Fibroblast of lung (primary cell): Measurements from ENCODE around the gene TNFRSF21. TPM values are rescaled to one million over a fixed set of nuclear protein-coding genes. Genes with fewer than 3 reads are reported as not detected.
"Not testable (repeated sequence)": the region's sequence is repeated elsewhere in the genome, so short reads cannot be mapped to it uniquely, and the experiment has no call there.

Experiments used
- DNase-seq, 2 donors: peaks; one replicate each; pipeline versions ENCODE4 v3.0.0 to v3.0.0-alpha.2; 2010; ENCODE audit warnings: low read depth in 2 of 2
- H2AFZ ChIP-seq: 2 replicates; pipeline ENCODE4 v1.5.1; 2012; ENCODE audit warnings: low read length, control low read depth, inconsistent platforms
- H3K27ac ChIP-seq: 2 replicates; pipeline ENCODE4 v1.5.1; 2011; ENCODE audit warnings: low read length, control low read depth; ENCODE audit not compliant: insufficient read depth
- H3K27me3 ChIP-seq: 2 replicates; pipeline ENCODE4 v1.5.1; 2011; ENCODE audit warnings: mild to moderate bottlenecking, low read length; ENCODE audit not compliant: control insufficient read depth, insufficient read depth
- H3K36me3 ChIP-seq: 2 replicates; pipeline ENCODE4 v1.5.1; 2011; ENCODE audit warnings: low read length; ENCODE audit not compliant: control insufficient read depth, insufficient read depth
- H3K4me1 ChIP-seq: 2 replicates; pipeline ENCODE4 v1.5.1; 2011; ENCODE audit warnings: low read length; ENCODE audit not compliant: control insufficient read depth, insufficient read depth; ENCODE audit errors: extremely low read depth
- H3K4me2 ChIP-seq: 2 replicates; pipeline ENCODE4 v1.5.1; 2011; ENCODE audit warnings: low read length, control low read depth; ENCODE audit not compliant: insufficient read depth; ENCODE audit errors: extremely low read depth
- H3K4me3 ChIP-seq, 4 experiments: fragments of 200-600 bp in 1 of 4; sonication (generic) in 1 of 4; replicated peaks in 1 of 4; 2 replicates each; pipeline ENCODE4 v1.5.1; 2011 to 2016; ENCODE audit warnings: low read length in 4 of 4, low read depth in 3 of 4, mild to moderate bottlenecking in 3 of 4, control low read depth in 2 of 4, inconsistent platforms in 1 of 4, mixed read lengths in 1 of 4; ENCODE audit not compliant: insufficient read depth in 1 of 4; ENCODE audit errors: control extremely low read depth in 1 of 4
- H3K79me2 ChIP-seq: 2 replicates; pipeline ENCODE4 v1.5.1; 2012; ENCODE audit warnings: mild to moderate bottlenecking, low read length, inconsistent platforms; ENCODE audit not compliant: control insufficient read depth, insufficient read depth
- H3K9ac ChIP-seq: 2 replicates; pipeline ENCODE4 v1.5.1; 2011; ENCODE audit warnings: mild to moderate bottlenecking, low read length, control low read depth; ENCODE audit not compliant: insufficient read depth
- H3K9me3 ChIP-seq: 2 replicates; pipeline ENCODE4 v1.5.1; 2012; ENCODE audit warnings: low read depth, low read length; ENCODE audit not compliant: control insufficient read depth, insufficient read depth
- H4K20me1 ChIP-seq: 2 replicates; pipeline ENCODE4 v1.5.1; 2011; ENCODE audit warnings: low read length; ENCODE audit not compliant: control insufficient read depth, insufficient read depth; ENCODE audit errors: extremely low read depth
- EZH2 ChIP-seq: IDR thresholded peaks from 2 replicates; pipeline ENCODE4 v1.5.1; 2012; ENCODE audit warnings: low read length, control low read depth, mild to moderate bottlenecking; ENCODE audit errors: missing control alignments
- polyA plus RNA-seq, 2 donors: library from polyadenylated mRNA; depleted of rRNA in 1 of 2; stranded (reverse) in 1 of 2; unstranded in 1 of 2; fragments of >200 nt; gene quantifications; 2 replicates each; pipeline ENCODE4 v1.2.1, GENCODE V29; 2011 to 2012; ENCODE audit warnings: missing spikeins in 1 of 2
- total RNA-seq: library from RNA; depleted of rRNA; stranded (reverse); fragments of >200 nt; gene quantifications from 2 replicates; pipeline ENCODE4 v1.2.1, GENCODE V29; 2014
- TF ChIP-seq, protein P1 (sequence below), 2 donors: IDR thresholded peaks in 1 of 2; conservative IDR thresholded peaks in 1 of 2; 1 replicate in 1 of 2; 2 replicates in 1 of 2; pipeline ENCODE4 v1.5.1; 2011 to 2012; ENCODE audit warnings: low read length in 2 of 2, control low read depth in 1 of 2, inconsistent platforms in 1 of 2, low read depth in 1 of 2, mild to moderate bottlenecking in 1 of 2

Gene TNFRSF21
- total and polyA plus RNA-seq, 2 donors (not counting 1 experiment from before 2014, with no cell fraction given) = 4.8 to 8.9 TPM

- H3K27me3 ChIP-seq = no peaks in the 10 kb centered on the region
- no peaks in the 10 kb centered on the region for H4K20me1 ChIP-seq
- peaks cover 7% of the 10 kb centered on the region for H3K4me1 ChIP-seq
- TF ChIP-seq, protein P1, sequence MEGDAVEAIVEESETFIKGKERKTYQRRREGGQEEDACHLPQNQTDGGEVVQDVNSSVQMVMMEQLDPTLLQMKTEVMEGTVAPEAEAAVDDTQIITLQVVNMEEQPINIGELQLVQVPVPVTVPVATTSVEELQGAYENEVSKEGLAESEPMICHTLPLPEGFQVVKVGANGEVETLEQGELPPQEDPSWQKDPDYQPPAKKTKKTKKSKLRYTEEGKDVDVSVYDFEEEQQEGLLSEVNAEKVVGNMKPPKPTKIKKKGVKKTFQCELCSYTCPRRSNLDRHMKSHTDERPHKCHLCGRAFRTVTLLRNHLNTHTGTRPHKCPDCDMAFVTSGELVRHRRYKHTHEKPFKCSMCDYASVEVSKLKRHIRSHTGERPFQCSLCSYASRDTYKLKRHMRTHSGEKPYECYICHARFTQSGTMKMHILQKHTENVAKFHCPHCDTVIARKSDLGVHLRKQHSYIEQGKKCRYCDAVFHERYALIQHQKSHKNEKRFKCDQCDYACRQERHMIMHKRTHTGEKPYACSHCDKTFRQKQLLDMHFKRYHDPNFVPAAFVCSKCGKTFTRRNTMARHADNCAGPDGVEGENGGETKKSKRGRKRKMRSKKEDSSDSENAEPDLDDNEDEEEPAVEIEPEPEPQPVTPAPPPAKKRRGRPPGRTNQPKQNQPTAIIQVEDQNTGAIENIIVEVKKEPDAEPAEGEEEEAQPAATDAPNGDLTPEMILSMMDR (conservative IDR thresholded peaks at IDR 0.05 in 1 of 2, IDR thresholded peaks at IDR 0.05 in 1 of 2; ENCODE audit: low read depth in 1 of 2, low read length in 2 of 2) = no peak
- TF ChIP-seq EZH2 = no peak
- H3K36me3 ChIP-seq = no peaks in the 10 kb centered on the region
- no peaks in the 10 kb centered on the region for H3K9me3 ChIP-seq
- no peak overlapping the region for H3K4me2 ChIP-seq
- no peaks in the 10 kb centered on the region for H3K79me2 ChIP-seq
- no peak overlapping the region for H3K9ac ChIP-seq
- no peak overlapping the region for H2AFZ ChIP-seq
- no peak for DNase-seq
- no peak overlapping the region for H3K4me3 ChIP-seq
- H3K27ac ChIP-seq = no peak overlapping the region
These were observed 34.1 kb downstream of the TNFRSF21 start for GRCh38 chr6:47275640-47276039.

GRCh38 chr6:47275132-47275531 lies 34.6 kb downstream of the TNFRSF21 start:
- not testable (repeated sequence) for H3K4me1 ChIP-seq, H3K4me2 ChIP-seq, H3K27me3 ChIP-seq, DNase-seq, H4K20me1 ChIP-seq, H3K36me3 ChIP-seq, H2AFZ ChIP-seq, H3K79me2 ChIP-seq, H3K4me3 ChIP-seq, H3K27ac ChIP-seq, H3K9me3 ChIP-seq, H3K9ac ChIP-seq

- no peaks in the 10 kb centered on the region for H3K36me3 ChIP-seq
- H3K4me3 ChIP-seq = no peak overlapping the region
- H3K9me3 ChIP-seq = no peaks in the 10 kb centered on the region
- no peak overlapping the region for H2AFZ ChIP-seq
- H3K9ac ChIP-seq = no peak overlapping the region
- H3K27ac ChIP-seq = no peak overlapping the region
- no peaks in the 10 kb centered on the region for H4K20me1 ChIP-seq
- no peak for DNase-seq
- no peak overlapping the region for H3K4me2 ChIP-seq
- H3K4me1 ChIP-seq = no peaks in the 10 kb centered on the region
- no peaks in the 10 kb centered on the region for H3K79me2 ChIP-seq
- no peak for TF ChIP-seq EZH2
- TF ChIP-seq, protein P1 (conservative IDR thresholded peaks at IDR 0.05 in 1 of 2, IDR thresholded peaks at IDR 0.05 in 1 of 2; ENCODE audit: low read depth in 1 of 2, low read length in 2 of 2) = no peak
- no peaks in the 10 kb centered on the region for H3K27me3 ChIP-seq
These were observed 41.0 kb downstream of the TNFRSF21 start for GRCh38 chr6:47268572-47269187.
